ENCODE measurements around the gene FBXO8. TPM values are rescaled to one million over a fixed set of nuclear protein-coding genes. Genes with fewer than 3 reads are reported as not detected.

Gene FBXO8
- total RNA-seq, 2 experiments from 2014 or later = 17.9 to 19.4 TPM

- H3K36me3 Mint-ChIP-seq (ENCODE audit: low read depth) = no peaks in the 10 kb centered on the region
- H3K9me3 Mint-ChIP-seq = no peaks in the 10 kb centered on the region
- TF ChIP-seq CTCF (IDR thresholded peaks at IDR 0.05) = no peak
- Histone ChIP-seq H3K9me3 (ENCODE audit: control insufficient read depth in 1 of 2, insufficient read depth in 1 of 2, low read length in 2 of 2) (peaks cover 0 to 12% of the 10 kb centered on the region in 2 experiments), H3K4me1 (ENCODE audit: insufficient read depth, low read length) (peaks cover 22% of the 10 kb centered on the region), H3K27ac (ENCODE audit: low read depth in 1 of 2, low read length in 2 of 2) (no peak overlapping the region), H3K27me3 (ENCODE audit: control insufficient read depth in 1 of 2, insufficient read depth in 2 of 2, low read length in 2 of 2) (peaks cover 44 to 80% of the 10 kb centered on the region in 2 experiments), H3K36me3 (ENCODE audit: insufficient read depth, low read length) (no peaks in the 10 kb centered on the region), H3K4me3 (ENCODE audit: low read length) (no peak overlapping the region)
- H3K27ac Mint-ChIP-seq = no peak overlapping the region
- no peak overlapping the region for H3K4me3 Mint-ChIP-seq
- intact Hi-C loops (cut with DNase I, micrococcal nuclease) = loop anchor here in 1 of 2 experiments (10.0 kb wide), 1 partner anchor 686 kb away; no protein-coding TSS in a partner anchor
- ChIA-PET CTCF (interaction anchor here (1.7 kb wide), 1 partner anchor 10 kb away, joined by 4 read pairs; no protein-coding TSS in a partner anchor), POLR2A (no interaction called here)
- no peak for DNase-seq
- no peak for ATAC-seq (ENCODE audit: poor library complexity)
- H3K4me1 Mint-ChIP-seq (ENCODE audit: low read depth) = peaks cover 33% of the 10 kb centered on the region
- H3K27me3 Mint-ChIP-seq = peaks cover 88% of the 10 kb centered on the region
Observed at GRCh38 chr4:174210952-174211490, 72.4 kb downstream of the FBXO8 start.

GRCh38 chr4:174210354-174210753 lies 73.1 kb downstream of the FBXO8 start:
- Histone ChIP-seq H3K4me1 (ENCODE audit: insufficient read depth, low read length) (peaks cover 22% of the 10 kb centered on the region), H3K27me3 (ENCODE audit: control insufficient read depth in 1 of 2, insufficient read depth in 2 of 2, low read length in 2 of 2) (peaks cover 41 to 73% of the 10 kb centered on the region in 2 experiments), H3K36me3 (ENCODE audit: insufficient read depth, low read length) (no peaks in the 10 kb centered on the region), H3K27ac (ENCODE audit: low read depth in 1 of 2, low read length in 2 of 2) (no peak overlapping the region), H3K9me3 (ENCODE audit: control insufficient read depth in 1 of 2, insufficient read depth in 1 of 2, low read length in 2 of 2) (peaks cover 0 to 12% of the 10 kb centered on the region in 2 experiments), H3K4me3 (ENCODE audit: low read length) (no peak overlapping the region)
- TF ChIP-seq CTCF (IDR thresholded peaks at IDR 0.05) = no peak
- intact Hi-C loops (cut with DNase I, micrococcal nuclease) = loop anchor here in 1 of 2 experiments (10.0 kb wide), 1 partner anchor 686 kb away; no protein-coding TSS in a partner anchor
- H3K27me3 Mint-ChIP-seq = peaks cover 86% of the 10 kb centered on the region
- no peaks in the 10 kb centered on the region for H3K36me3 Mint-ChIP-seq (ENCODE audit: low read depth)
- no peaks in the 10 kb centered on the region for H3K9me3 Mint-ChIP-seq
- POLR2A ChIA-PET = no interaction called here
- CTCF ChIA-PET = no interaction called here
- no peak for DNase-seq
- no peak for ATAC-seq (ENCODE audit: poor library complexity)
- no peak overlapping the region for H3K27ac Mint-ChIP-seq
- no peak overlapping the region for H3K4me3 Mint-ChIP-seq
- peaks cover 30% of the 10 kb centered on the region for H3K4me1 Mint-ChIP-seq (ENCODE audit: low read depth)

- H3K27me3 ChIP-seq (ENCODE audit: control insufficient read depth in 1 of 2, insufficient read depth in 2 of 2, low read length in 2 of 2) = peaks cover 34 to 63% of the 10 kb centered on the region in 2 experiments
- no peak overlapping the region for H3K27ac Mint-ChIP-seq
- H3K9me3 Mint-ChIP-seq = no peaks in the 10 kb centered on the region
- ATAC-seq (ENCODE audit: poor library complexity) = no peak
- H3K4me3 ChIP-seq (ENCODE audit: low read length) = no peak overlapping the region
- peaks cover 0 to 9% of the 10 kb centered on the region in 2 experiments for H3K9me3 ChIP-seq (ENCODE audit: control insufficient read depth in 1 of 2, insufficient read depth in 1 of 2, low read length in 2 of 2)
- no peak for DNase-seq
- ChIA-PET CTCF (no interaction called here), POLR2A (no interaction called here)
- intact Hi-C loops (cut with DNase I, micrococcal nuclease) = no loop called here
- no peak overlapping the region for H3K27ac ChIP-seq (ENCODE audit: low read depth in 1 of 2, low read length in 2 of 2)
- peaks cover 89% of the 10 kb centered on the region for H3K27me3 Mint-ChIP-seq
- no peak for TF ChIP-seq CTCF (IDR thresholded peaks at IDR 0.05)
- H3K4me1 Mint-ChIP-seq (ENCODE audit: low read depth) = peaks cover 23% of the 10 kb centered on the region
- no peaks in the 10 kb centered on the region for H3K36me3 Mint-ChIP-seq (ENCODE audit: low read depth)
- H3K36me3 ChIP-seq (ENCODE audit: insufficient read depth, low read length) = no peaks in the 10 kb centered on the region
- H3K4me3 Mint-ChIP-seq = no peak overlapping the region
- peaks cover 16% of the 10 kb centered on the region for H3K4me1 ChIP-seq (ENCODE audit: insufficient read depth, low read length)
Observed at GRCh38 chr4:174209341-174209740, 74.1 kb downstream of the FBXO8 start.

Data from CD4-positive, alpha-beta T cell (primary cell).